ENCODE results near the gene CD3E.

Gene CD3E

DNA sequence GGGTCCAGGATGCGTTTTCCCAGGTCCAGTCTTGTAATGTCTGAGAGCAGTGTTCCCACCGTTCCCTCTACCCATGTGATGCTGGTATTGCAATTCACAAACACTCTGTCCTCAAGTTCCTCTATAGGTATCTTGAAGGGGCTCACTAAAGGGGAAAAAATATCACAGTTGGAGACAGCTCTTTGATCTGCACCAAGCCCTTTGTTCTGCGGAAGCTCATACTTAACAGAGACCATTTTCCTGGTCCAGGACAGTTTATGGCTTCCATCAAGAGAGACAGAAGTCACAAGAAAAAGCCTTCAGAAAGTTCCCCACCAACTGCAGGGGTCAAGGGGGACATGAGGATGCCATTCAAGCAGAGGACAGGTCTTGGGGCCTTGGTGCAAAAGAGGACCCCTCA, 35.9 kb downstream of the CD3E start:
- no peak for DNase-seq (ENCODE audit: low read depth)
- TF ChIP-seq, protein P1, sequence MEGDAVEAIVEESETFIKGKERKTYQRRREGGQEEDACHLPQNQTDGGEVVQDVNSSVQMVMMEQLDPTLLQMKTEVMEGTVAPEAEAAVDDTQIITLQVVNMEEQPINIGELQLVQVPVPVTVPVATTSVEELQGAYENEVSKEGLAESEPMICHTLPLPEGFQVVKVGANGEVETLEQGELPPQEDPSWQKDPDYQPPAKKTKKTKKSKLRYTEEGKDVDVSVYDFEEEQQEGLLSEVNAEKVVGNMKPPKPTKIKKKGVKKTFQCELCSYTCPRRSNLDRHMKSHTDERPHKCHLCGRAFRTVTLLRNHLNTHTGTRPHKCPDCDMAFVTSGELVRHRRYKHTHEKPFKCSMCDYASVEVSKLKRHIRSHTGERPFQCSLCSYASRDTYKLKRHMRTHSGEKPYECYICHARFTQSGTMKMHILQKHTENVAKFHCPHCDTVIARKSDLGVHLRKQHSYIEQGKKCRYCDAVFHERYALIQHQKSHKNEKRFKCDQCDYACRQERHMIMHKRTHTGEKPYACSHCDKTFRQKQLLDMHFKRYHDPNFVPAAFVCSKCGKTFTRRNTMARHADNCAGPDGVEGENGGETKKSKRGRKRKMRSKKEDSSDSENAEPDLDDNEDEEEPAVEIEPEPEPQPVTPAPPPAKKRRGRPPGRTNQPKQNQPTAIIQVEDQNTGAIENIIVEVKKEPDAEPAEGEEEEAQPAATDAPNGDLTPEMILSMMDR (conservative IDR thresholded peaks at IDR 0.05; ENCODE audit: low read length) = no peak
- H3K4me3 ChIP-seq (ENCODE audit: low read length) = no peak overlapping the region

DNA sequence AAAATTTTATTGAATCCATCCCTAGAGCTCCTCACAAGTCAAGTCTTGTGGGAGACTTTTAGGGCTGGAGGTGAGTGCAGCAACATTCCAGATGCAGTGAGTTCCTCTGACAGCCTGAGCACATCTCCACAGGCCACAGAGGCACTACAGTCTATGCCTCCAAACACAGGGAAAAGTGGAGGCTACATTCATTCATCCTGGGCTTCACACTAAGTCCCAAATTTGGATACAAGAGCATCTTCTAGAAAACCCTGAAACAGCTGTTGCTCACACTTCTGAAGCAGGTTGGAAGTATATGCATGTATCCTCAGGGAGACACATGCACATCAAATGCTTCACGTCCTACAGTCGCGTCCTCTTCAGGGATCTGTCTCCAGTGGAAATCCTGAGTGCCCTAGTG, 36.7 kb downstream of the CD3E start:
- TF ChIP-seq, protein P1 (conservative IDR thresholded peaks at IDR 0.05; ENCODE audit: low read length) = no peak
- H3K4me3 ChIP-seq (ENCODE audit: low read length) = no peak overlapping the region
- DNase-seq (ENCODE audit: low read depth) = no peak

DNA sequence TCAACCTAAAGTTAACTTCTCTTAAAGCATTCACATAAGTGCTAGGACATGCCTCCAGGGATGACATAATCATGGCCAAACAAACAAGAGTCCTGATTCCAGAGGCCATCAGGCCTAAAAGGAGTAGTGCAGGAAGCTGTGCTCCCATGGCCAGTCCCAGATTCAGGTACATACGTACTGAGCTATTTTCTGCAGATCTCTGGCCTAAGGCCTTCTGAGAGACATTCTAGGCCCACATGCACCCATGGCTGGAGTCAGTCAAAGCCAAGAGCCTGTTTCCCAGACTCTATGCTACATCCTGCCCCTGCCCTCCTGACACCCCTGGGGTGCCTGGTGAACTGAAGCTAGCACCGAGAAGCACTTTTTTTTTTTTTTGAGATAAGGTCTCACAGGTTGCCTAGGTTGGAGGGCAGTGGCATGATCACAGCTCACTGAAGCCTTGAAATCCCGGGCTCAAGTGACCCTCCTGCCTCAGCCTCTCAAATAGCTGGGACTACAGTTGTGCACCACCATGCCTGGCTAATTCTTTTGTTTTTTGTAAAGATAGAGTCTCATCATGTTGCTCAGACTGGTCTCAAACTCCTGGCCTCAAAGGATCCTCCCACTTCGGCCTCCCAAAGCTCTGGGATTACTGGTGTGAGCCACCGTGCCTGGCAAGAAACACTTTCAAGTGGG, 37.4 kb downstream of the CD3E start:
- H3K4me3 ChIP-seq (ENCODE audit: low read length) = no peak overlapping the region
- TF ChIP-seq, protein P1 (conservative IDR thresholded peaks at IDR 0.05; ENCODE audit: low read length) = no peak

DNA sequence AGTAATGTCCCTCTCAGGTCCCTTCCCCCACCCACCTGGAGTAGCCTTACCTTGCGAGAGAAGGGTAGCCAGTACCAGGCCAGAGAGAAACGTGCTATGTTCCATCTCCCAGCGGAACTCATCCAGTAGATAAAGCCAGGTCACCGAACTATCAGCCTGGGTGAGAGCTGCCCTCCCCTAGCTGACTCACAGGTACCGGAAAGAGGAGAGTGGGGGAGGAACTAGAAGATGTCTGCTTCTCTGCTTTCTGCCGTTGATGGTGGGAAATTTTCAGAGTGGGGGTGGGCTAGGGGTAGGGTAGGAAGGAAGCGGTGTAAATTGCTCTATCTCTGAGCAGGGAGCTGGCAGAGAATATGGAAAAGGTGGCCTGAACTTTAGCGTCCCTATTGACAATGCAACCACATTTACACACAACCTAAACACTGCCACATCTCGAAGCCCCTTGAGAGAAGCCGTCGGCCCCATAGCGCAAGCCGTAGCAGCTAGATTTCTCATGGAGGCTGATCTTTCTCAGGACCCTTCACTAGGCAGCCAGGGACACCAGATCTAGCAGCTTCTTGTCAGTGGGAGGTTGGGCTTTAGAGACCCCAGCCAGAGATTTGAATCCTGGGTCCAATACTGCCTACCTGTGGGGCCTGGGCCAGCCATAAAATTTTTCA, 38.1 kb downstream of the CD3E start, which contains the start of gene CD3D:
Gene CD3D, minus strand, starts transcription at position 203 of the 659 bp plus-strand sequence. Its CDS starts 98 bp downstream, at position 105.
- DNase-seq (ENCODE audit: low read depth) = no peak
- H3K4me3 ChIP-seq (ENCODE audit: low read length) = no peak within 1 kb of the TSS

More for the DNA sequence above, 37.4 kb downstream of the CD3E start:
- DNase-seq (ENCODE audit: low read depth) = no peak

DNA sequence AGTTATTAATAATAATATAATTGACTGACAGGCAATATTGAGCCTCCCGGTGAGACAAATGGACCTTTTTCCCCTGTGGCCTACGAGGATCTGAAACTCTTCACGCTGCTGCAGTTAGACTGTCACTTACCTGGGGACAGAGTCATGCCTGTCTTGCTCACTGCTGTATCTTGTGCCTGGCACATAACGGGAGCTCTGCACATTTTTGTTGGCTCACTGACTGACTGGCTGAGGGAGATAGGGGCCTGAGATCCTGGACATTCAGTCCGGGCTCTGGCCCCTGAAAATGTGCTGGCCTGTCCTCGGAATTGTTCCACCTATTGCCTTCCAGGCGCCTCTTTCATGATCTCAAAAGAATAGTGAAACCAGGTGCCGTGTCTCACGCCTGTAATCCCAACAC, 38.7 kb downstream of the CD3E start:
- no peak overlapping the region for H3K4me3 ChIP-seq (ENCODE audit: low read length)
- no peak for DNase-seq (ENCODE audit: low read depth)
- TF ChIP-seq, protein P1 (conservative IDR thresholded peaks at IDR 0.05; ENCODE audit: low read length) = no peak

More for the DNA sequence above, 38.1 kb downstream of the CD3E start, which contains the start of gene CD3D:
- TF ChIP-seq, protein P1 (conservative IDR thresholded peaks at IDR 0.05; ENCODE audit: low read length) = no peak

DNA sequence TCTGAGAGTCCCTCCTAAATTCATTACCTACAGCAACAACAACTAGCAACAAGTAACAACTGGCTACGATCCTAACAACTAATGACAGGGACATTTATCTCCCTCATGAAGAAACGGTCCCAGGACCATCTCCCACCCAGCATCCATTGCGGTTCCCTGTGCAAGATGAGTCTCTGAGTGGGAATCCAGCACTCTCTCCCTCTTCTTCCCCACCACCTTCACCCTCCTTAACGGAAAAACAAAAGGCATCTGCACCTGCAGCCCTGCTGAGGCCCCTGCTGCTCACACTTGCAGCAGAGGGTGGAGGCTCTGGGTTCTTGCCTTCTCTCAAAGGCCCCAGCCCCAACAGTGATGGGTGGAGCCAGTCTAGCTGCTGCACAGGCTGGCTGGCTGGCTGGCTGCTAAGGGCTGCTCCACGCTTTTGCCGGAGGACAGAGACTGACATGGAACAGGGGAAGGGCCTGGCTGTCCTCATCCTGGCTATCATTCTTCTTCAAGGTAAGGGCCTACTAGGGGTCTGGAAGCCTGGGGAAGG, 39.5 kb downstream of the CD3E start, which contains the start of gene CD3G:
Gene CD3G, plus strand, starts transcription at position 364 of the 535 bp plus-strand sequence. Its CDS starts 80 bp downstream, at position 444.
- no peak within 1 kb of the TSS for H3K4me3 ChIP-seq (ENCODE audit: low read length)
- no peak for DNase-seq (ENCODE audit: low read depth)
- TF ChIP-seq, protein P1 (conservative IDR thresholded peaks at IDR 0.05; ENCODE audit: low read length) = no peak
